Astrocyte (in vitro differentiated cells and primary cell): ENCODE results near the gene AMIGO1. TPM values are rescaled to one million over a fixed set of nuclear protein-coding genes. Genes with fewer than 3 reads are reported as not detected.

Experiments
- DNase-seq: peaks from one replicate; pipeline ENCODE4 v3.0.0-alpha.2; 2010; ENCODE audit warnings: low read depth
- FAIRE-seq: peaks from 2 replicates; lab custom pipeline; 2011; peaks lifted over from hg19 to GRCh38; lab: Jason Lieb, UNC
- H2AFZ ChIP-seq: 2 replicates; pipeline ENCODE4 v1.6.0; 2012; ENCODE audit warnings: low read depth, low read length, inconsistent platforms
- H3K27ac ChIP-seq: 2 replicates; pipeline ENCODE4 v1.5.1; 2011; ENCODE audit warnings: low read depth, low read length, inconsistent platforms
- H3K27me3 ChIP-seq: 2 replicates; pipeline ENCODE4 v1.6.0; 2011; ENCODE audit warnings: low read length, inconsistent platforms; ENCODE audit not compliant: insufficient read depth
- H3K36me3 ChIP-seq: 2 replicates; pipeline ENCODE4 v1.5.1; 2011; ENCODE audit warnings: low read length, inconsistent platforms; ENCODE audit not compliant: insufficient read depth
- H3K4me1 ChIP-seq: 2 replicates; pipeline ENCODE4 v1.5.1; 2011; ENCODE audit warnings: low read length, inconsistent platforms; ENCODE audit not compliant: insufficient read depth
- H3K4me2 ChIP-seq: 2 replicates; pipeline ENCODE4 v1.6.0; 2012; ENCODE audit warnings: low read length, inconsistent platforms
- H3K4me3 ChIP-seq: 2 replicates; pipeline ENCODE4 v1.5.1; 2011; ENCODE audit warnings: low read depth, mild to moderate bottlenecking, low read length, inconsistent platforms; ENCODE audit not compliant: insufficient read depth
- H3K79me2 ChIP-seq: 2 replicates; pipeline ENCODE4 v1.6.0; 2012; ENCODE audit warnings: mild to moderate bottlenecking, low read length, inconsistent platforms; ENCODE audit not compliant: insufficient read depth
- H3K9ac ChIP-seq: 2 replicates; pipeline ENCODE4 v1.6.0; 2012; ENCODE audit warnings: mild to moderate bottlenecking, low read length, inconsistent platforms
- H3K9me3 ChIP-seq: 2 replicates; pipeline ENCODE4 v1.5.1; 2012; ENCODE audit warnings: low read depth, mild to moderate bottlenecking, low read length, inconsistent platforms; ENCODE audit not compliant: insufficient read depth
- H4K20me1 ChIP-seq: 2 replicates; pipeline ENCODE4 v1.6.0; 2012; ENCODE audit warnings: low read length, inconsistent platforms; ENCODE audit not compliant: insufficient read depth
- H3K27ac Mint-ChIP-seq: one replicate; pipeline ENCODE4 v1.8.0; 2021; ENCODE audit warnings: mild to moderate bottlenecking, mixed read lengths; ENCODE audit not compliant: unreplicated experiment
- H3K27me3 Mint-ChIP-seq: one replicate; pipeline ENCODE4 v1.8.0; 2021; ENCODE audit warnings: low read depth, mixed read lengths; ENCODE audit not compliant: unreplicated experiment
- H3K36me3 Mint-ChIP-seq: one replicate; pipeline ENCODE4 v1.8.0; 2021; ENCODE audit warnings: low read depth, mixed read lengths; ENCODE audit not compliant: unreplicated experiment
- H3K4me1 Mint-ChIP-seq: one replicate; pipeline ENCODE4 v1.8.0; 2021; ENCODE audit warnings: low read depth, mixed read lengths; ENCODE audit not compliant: unreplicated experiment
- H3K4me3 Mint-ChIP-seq: one replicate; pipeline ENCODE4 v1.8.0; 2021; ENCODE audit warnings: mild to moderate bottlenecking, moderate library complexity, mixed read lengths; ENCODE audit not compliant: unreplicated experiment
- H3K9me3 Mint-ChIP-seq: one replicate; pipeline ENCODE4 v1.8.0; 2021; ENCODE audit warnings: mild to moderate bottlenecking, mixed read lengths; ENCODE audit not compliant: unreplicated experiment
- EZH2 ChIP-seq: IDR thresholded peaks from 2 replicates; pipeline ENCODE4 v1.6.1; 2012; ENCODE audit warnings: mild to moderate bottlenecking, low read length, inconsistent platforms; ENCODE audit not compliant: insufficient read depth
- total RNA-seq: library from RNA; stranded (reverse); gene quantifications from 2 replicates; pipeline ENCODE4 v1.2.1, GENCODE V29; 2021
- TF ChIP-seq, protein P1 (sequence below): IDR thresholded peaks from 2 replicates; pipeline ENCODE4 v1.5.1; 2011; ENCODE audit warnings: low read depth, mild to moderate bottlenecking, inconsistent platforms, low read length, moderate library complexity; ENCODE audit not compliant: insufficient read depth

AMIGO1 gene
- total RNA-seq, 1 donor from 2014 or later: 1.8 TPM

DNA sequence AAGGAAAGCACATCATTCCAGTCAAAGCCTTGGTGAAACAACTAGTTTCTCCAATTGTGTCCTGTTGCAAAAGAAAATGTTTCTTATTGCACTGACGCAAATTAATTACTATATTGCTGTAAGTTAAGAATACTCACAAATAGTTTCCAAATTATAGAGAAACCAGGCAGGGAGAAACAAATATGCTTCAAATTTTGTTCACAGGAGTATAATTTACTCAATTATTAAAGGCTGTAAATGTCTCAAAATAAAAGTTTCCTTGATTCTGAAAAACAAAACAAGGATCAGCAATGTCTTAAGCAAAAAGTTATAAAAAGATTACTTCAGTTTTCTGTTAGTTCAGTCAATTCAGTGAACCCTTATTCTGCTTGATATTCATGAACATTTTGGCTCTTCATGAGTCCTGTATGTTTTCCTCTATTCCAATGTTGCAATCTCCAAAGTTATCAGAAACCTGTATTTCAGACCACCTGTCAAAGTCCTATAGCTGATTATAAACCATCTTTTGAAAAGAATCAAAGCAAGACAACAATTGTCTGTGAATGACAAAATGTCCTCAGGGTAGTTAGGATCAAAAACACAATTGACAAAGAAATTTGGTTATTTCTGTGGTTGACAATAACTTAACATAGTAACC, 54.9 kb downstream of the AMIGO1 start:
- no peaks in the 10 kb centered on the region for H3K36me3 Mint-ChIP-seq
- no peak overlapping the region for H2AFZ ChIP-seq

More for the DNA sequence above, 54.9 kb downstream of the AMIGO1 start:
- no peak overlapping the region for H3K27ac ChIP-seq
- FAIRE-seq: no peak
- Mint-ChIP-seq H3K27me3 (peaks cover 7% of the 10 kb centered on the region), H3K4me3 (no peak overlapping the region), H3K9me3 (peaks cover 25% of the 10 kb centered on the region), H3K27ac (no peak overlapping the region), H3K4me1 (no peaks in the 10 kb centered on the region)
- TF ChIP-seq, protein P1, sequence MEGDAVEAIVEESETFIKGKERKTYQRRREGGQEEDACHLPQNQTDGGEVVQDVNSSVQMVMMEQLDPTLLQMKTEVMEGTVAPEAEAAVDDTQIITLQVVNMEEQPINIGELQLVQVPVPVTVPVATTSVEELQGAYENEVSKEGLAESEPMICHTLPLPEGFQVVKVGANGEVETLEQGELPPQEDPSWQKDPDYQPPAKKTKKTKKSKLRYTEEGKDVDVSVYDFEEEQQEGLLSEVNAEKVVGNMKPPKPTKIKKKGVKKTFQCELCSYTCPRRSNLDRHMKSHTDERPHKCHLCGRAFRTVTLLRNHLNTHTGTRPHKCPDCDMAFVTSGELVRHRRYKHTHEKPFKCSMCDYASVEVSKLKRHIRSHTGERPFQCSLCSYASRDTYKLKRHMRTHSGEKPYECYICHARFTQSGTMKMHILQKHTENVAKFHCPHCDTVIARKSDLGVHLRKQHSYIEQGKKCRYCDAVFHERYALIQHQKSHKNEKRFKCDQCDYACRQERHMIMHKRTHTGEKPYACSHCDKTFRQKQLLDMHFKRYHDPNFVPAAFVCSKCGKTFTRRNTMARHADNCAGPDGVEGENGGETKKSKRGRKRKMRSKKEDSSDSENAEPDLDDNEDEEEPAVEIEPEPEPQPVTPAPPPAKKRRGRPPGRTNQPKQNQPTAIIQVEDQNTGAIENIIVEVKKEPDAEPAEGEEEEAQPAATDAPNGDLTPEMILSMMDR: no peak
- no peak for TF ChIP-seq EZH2
- no peaks in the 10 kb centered on the region for H3K79me2 ChIP-seq
- peaks cover 7% of the 10 kb centered on the region for H3K27me3 ChIP-seq
- DNase-seq: no peak
- H3K9ac ChIP-seq: no peak overlapping the region
- H3K36me3 ChIP-seq: no peaks in the 10 kb centered on the region
- peaks cover 3% of the 10 kb centered on the region for H3K9me3 ChIP-seq
- no peak overlapping the region for H3K4me3 ChIP-seq
- H3K4me2 ChIP-seq: no peak overlapping the region
- H3K4me1 ChIP-seq: no peaks in the 10 kb centered on the region
- H4K20me1 ChIP-seq: no peaks in the 10 kb centered on the region

Other genes starting within 250 kb of the AMIGO1 start
- 4.5 and 7.7 TPM in 2 replicates for gene PSRC1, start 226.6 kb downstream of the AMIGO1 start, total RNA-seq
- not detected in 2 replicates for gene MYBPHL, start 202.7 kb downstream of the AMIGO1 start, total RNA-seq
- 135 and 138 TPM in 2 replicates for gene SORT1, start 111.8 kb downstream of the AMIGO1 start, total RNA-seq
- 143 and 148 TPM in 2 replicates for gene PSMA5, start 83.3 kb downstream of the AMIGO1 start, total RNA-seq
- gene SYPL2, start 43.2 kb downstream of the AMIGO1 start, total RNA-seq: 0.70 and 0.77 TPM in 2 replicates
- gene ATXN7L2, start 25.8 kb downstream of the AMIGO1 start, total RNA-seq: 5.5 and 6.2 TPM in 2 replicates
- 9.4 and 11.9 TPM in 2 replicates for gene CYB561D1, start 15.6 kb downstream of the AMIGO1 start, total RNA-seq
- not detected in 2 replicates for gene GPR61, start 30.1 kb upstream of the AMIGO1 start, total RNA-seq
- 15.3 and 16.1 TPM in 2 replicates for gene GNAI3, start 38.9 kb upstream of the AMIGO1 start, total RNA-seq
- not detected in 2 replicates for gene GNAT2, start 109.9 kb upstream of the AMIGO1 start, total RNA-seq
- 155 and 156 TPM in 2 replicates for gene AMPD2, start 110.1 kb upstream of the AMIGO1 start, total RNA-seq
- 4.4 and 4.6 TPM in 2 replicates for gene GSTM4, start 146.4 kb upstream of the AMIGO1 start, total RNA-seq
- gene GSTM2, start 158.3 kb upstream of the AMIGO1 start, total RNA-seq: 11.8 and 13.4 TPM in 2 replicates
- gene GSTM1, start 178.1 kb upstream of the AMIGO1 start, total RNA-seq: not detected in 2 replicates
- not detected in 2 replicates for gene GSTM5, start 202.5 kb upstream of the AMIGO1 start, total RNA-seq
- gene GSTM3, start 231.3 kb upstream of the AMIGO1 start, total RNA-seq: 25.4 and 26.1 TPM in 2 replicates